BLaER1 (cell line): ENCODE measurements around the gene TBX15.

Experiments
- H3K27ac ChIP-seq: shearing (Covaris generic); formaldehyde crosslinking; 2 replicates; pipeline ENCODE4 v1.8.1; 2022
- H3K27me3 ChIP-seq: shearing (Covaris generic); formaldehyde crosslinking; 2 replicates; pipeline ENCODE4 v1.8.1; 2022
- H3K36me3 ChIP-seq: shearing (Covaris generic); formaldehyde crosslinking; 2 replicates; pipeline ENCODE4 v1.8.1; 2022
- H3K4me1 ChIP-seq: shearing (Covaris generic); formaldehyde crosslinking; 2 replicates; pipeline ENCODE4 v1.8.1; 2022
- H3K4me2 ChIP-seq: shearing (Covaris generic); formaldehyde crosslinking; 2 replicates; pipeline ENCODE4 v1.8.1; 2022
- H3K4me3 ChIP-seq: shearing (Covaris generic); formaldehyde crosslinking; 2 replicates; pipeline ENCODE4 v1.8.1; 2022
- H3K9ac ChIP-seq: shearing (Covaris generic); formaldehyde crosslinking; 2 replicates; pipeline ENCODE4 v1.8.1; 2022
- H3K9me3 ChIP-seq: shearing (Covaris generic); formaldehyde crosslinking; 2 replicates; pipeline ENCODE4 v1.8.1; 2022
- H4K20me1 ChIP-seq: shearing (Covaris generic); formaldehyde crosslinking; 2 replicates; pipeline ENCODE4 v1.8.1; 2022
- Cebpa-rat ChIP-seq: shearing (Covaris generic); IDR thresholded peaks from 2 replicates; pipeline ENCODE4 v1.8.1; 2022

The TBX15 gene

DNA sequence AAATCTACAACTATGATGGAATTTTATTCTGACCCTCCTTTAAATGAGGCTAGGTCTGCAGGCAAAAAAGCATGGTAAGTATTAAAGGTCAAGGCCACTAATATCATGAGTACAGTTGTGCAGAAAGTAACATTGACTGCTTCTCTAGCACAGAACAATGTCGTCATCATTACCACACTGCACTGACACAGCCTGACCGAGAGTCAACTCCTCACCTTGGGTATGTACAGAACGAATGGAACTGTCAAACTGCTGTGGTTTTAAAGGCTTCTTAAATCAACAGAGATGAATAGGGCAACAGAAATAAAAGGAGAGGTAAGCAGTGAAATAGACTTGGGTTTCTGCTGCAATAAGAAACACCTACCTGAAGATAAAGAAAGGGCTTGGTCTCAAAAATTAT lies 88.8 kb downstream of the TBX15 start:
- no peaks in the 10 kb centered on the region for H3K9me3 ChIP-seq
- no peak overlapping the region for H3K27ac ChIP-seq
- no peaks in the 10 kb centered on the region for H3K27me3 ChIP-seq
- no peak for TF ChIP-seq Cebpa-rat
- H3K4me3 ChIP-seq = no peak overlapping the region
- no peaks in the 10 kb centered on the region for H4K20me1 ChIP-seq
- H3K9ac ChIP-seq = no peak overlapping the region
- H3K4me2 ChIP-seq = no peak overlapping the region
- H3K36me3 ChIP-seq = no peaks in the 10 kb centered on the region
- no peaks in the 10 kb centered on the region for H3K4me1 ChIP-seq

DNA sequence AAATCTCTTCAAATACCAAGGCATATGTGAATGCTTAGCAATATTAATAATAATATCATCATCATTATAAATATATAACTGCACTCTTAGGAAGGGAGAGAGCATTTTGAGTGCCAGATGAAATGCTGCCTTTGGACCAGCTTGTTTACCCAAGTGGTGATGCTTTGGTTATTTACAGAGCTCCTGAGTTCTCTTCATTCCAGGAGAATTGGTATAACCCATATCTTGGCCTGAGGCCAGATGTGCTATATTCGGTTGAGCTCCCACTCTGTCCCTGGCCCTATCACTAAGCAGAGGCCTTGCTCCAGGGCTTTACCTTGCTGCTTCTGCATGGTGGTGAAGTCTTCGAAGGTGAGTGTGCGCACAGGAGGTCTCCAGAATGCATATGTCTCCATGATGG lies 89.4 kb downstream of the TBX15 start:
- H3K36me3 ChIP-seq = no peaks in the 10 kb centered on the region

DNA sequence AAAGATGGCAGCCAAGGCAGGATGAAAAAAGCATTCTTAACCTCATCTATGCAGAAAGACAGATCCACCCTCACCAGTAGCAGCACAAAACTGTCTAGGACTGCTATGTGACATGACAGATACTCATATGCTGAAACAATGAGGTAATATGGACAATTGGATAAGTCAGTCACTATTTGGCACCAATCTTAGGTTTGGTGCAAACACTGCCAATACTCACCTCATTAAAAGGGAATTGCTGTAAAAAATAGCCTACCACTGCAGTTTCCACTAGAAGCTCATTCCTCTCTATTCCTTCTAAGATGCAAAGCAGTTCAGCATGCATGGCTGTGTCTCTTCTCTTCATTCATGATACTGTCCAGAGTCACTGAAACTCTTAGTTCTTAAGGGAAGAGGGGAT lies 91.7 kb downstream of the TBX15 start:
- Histone ChIP-seq H3K9ac (no peak overlapping the region), H3K36me3 (no peaks in the 10 kb centered on the region), H3K4me2 (no peak overlapping the region), H3K4me3 (no peak overlapping the region), H3K4me1 (no peaks in the 10 kb centered on the region), H3K9me3 (no peaks in the 10 kb centered on the region), H4K20me1 (no peaks in the 10 kb centered on the region), H3K27me3 (no peaks in the 10 kb centered on the region), H3K27ac (no peak overlapping the region)
- no peak for TF ChIP-seq Cebpa-rat

More for the DNA sequence above, 89.4 kb downstream of the TBX15 start:
- Histone ChIP-seq H3K9ac (no peak overlapping the region), H4K20me1 (no peaks in the 10 kb centered on the region), H3K4me2 (no peak overlapping the region), H3K4me3 (no peak overlapping the region), H3K27me3 (no peaks in the 10 kb centered on the region), H3K27ac (no peak overlapping the region), H3K9me3 (no peaks in the 10 kb centered on the region), H3K4me1 (no peaks in the 10 kb centered on the region)
- TF ChIP-seq Cebpa-rat = no peak

DNA sequence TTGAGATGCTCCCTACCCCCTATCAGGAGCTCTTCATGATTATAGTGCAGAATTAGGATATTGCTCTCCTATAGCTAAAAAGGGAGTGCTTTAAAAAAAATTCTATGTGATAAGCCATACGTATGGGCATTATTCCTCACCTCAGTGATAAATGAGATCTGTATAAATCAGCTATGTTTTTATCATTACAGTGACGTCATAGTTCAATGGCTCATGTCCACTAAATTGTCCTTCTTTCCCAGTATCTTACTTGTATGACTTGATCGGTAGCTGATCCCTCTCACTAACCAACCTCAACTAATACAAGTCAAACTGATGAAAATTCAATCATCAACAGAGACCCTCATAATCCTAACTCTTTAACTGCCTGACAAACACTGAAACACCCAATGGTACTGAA lies 93.3 kb downstream of the TBX15 start:
- H3K9me3 ChIP-seq = no peaks in the 10 kb centered on the region
- no peak overlapping the region for H3K4me3 ChIP-seq
- H3K27ac ChIP-seq = no peak overlapping the region
- no peaks in the 10 kb centered on the region for H3K36me3 ChIP-seq
- no peak overlapping the region for H3K4me2 ChIP-seq
- H3K9ac ChIP-seq = no peak overlapping the region
- TF ChIP-seq Cebpa-rat = no peak
- H3K4me1 ChIP-seq = no peaks in the 10 kb centered on the region
- H3K27me3 ChIP-seq = no peaks in the 10 kb centered on the region
- H4K20me1 ChIP-seq = no peaks in the 10 kb centered on the region

GRCh38 chr1:118890851-118891384 lies 97.2 kb downstream of the TBX15 start:
- Histone ChIP-seq H3K4me1 (no peaks in the 10 kb centered on the region), H3K27ac (no peak overlapping the region), H3K36me3 (no peaks in the 10 kb centered on the region), H3K9ac (no peak overlapping the region), H3K27me3 (no peaks in the 10 kb centered on the region), H3K4me3 (no peak overlapping the region), H4K20me1 (no peaks in the 10 kb centered on the region), H3K9me3 (no peaks in the 10 kb centered on the region), H3K4me2 (no peak overlapping the region)
- TF ChIP-seq Cebpa-rat = no peak

GRCh38 chr1:118884946-118885345 lies 103.2 kb downstream of the TBX15 start:
- Histone ChIP-seq H3K4me3 (no peak overlapping the region), H3K27ac (no peak overlapping the region), H3K36me3 (no peaks in the 10 kb centered on the region), H3K9me3 (no peaks in the 10 kb centered on the region), H3K4me2 (no peak overlapping the region), H4K20me1 (no peaks in the 10 kb centered on the region), H3K4me1 (no peaks in the 10 kb centered on the region), H3K27me3 (no peaks in the 10 kb centered on the region), H3K9ac (no peak overlapping the region)
- TF ChIP-seq Cebpa-rat = no peak

GRCh38 chr1:118881751-118882150 lies 106.4 kb downstream of the TBX15 start:
- H3K36me3 ChIP-seq = no peaks in the 10 kb centered on the region
- no peak overlapping the region for H3K4me3 ChIP-seq
- no peaks in the 10 kb centered on the region for H4K20me1 ChIP-seq
- H3K9ac ChIP-seq = no peak overlapping the region
- no peak overlapping the region for H3K4me2 ChIP-seq
- TF ChIP-seq Cebpa-rat = no peak
- H3K27ac ChIP-seq = no peak overlapping the region
- no peaks in the 10 kb centered on the region for H3K9me3 ChIP-seq
- no peaks in the 10 kb centered on the region for H3K4me1 ChIP-seq
- H3K27me3 ChIP-seq = no peaks in the 10 kb centered on the region

- H3K9ac ChIP-seq = no peak overlapping the region
- H3K9me3 ChIP-seq = no peaks in the 10 kb centered on the region
- no peaks in the 10 kb centered on the region for H3K27me3 ChIP-seq
- H3K4me3 ChIP-seq = no peak overlapping the region
- no peaks in the 10 kb centered on the region for H4K20me1 ChIP-seq
- H3K4me2 ChIP-seq = no peak overlapping the region
- no peaks in the 10 kb centered on the region for H3K4me1 ChIP-seq
- no peaks in the 10 kb centered on the region for H3K36me3 ChIP-seq
- no peak overlapping the region for H3K27ac ChIP-seq
- TF ChIP-seq Cebpa-rat = no peak
Observed at GRCh38 chr1:118878661-118879060, 109.5 kb downstream of the TBX15 start.

DNA sequence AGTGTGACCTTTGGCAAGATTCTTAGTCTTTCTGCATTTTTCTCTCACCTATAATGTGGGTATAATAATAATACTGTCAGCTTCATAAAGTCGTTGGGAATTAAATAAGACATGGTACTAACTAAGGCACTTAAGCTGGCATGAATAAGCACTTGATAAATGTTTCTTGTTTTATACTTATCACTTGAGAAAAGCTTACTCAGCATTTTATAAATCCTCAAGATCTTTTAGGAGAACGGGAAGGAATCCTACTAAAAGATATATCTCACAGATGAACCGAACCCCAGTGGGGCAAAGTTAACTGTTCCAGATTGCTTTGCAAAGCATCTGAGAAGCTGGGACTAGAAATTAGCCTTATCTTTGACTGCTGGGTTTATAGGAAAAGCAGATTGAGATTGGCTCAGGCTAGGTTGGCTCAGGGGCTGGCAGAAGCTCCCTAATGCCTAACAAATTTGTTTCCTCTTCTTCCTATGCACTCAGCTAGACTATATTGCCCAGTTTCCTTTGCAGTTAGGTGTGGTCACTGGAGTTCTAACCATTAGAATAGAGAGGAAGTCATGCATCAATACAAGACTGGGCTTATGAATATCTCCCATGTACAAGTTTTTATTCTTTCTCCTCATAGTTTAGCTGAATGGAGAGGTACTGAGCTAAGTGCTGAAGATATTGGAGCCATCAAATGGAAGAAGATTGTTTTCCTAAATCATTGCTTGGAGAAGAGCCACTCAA lies 110.3 kb downstream of the TBX15 start:
- no peak overlapping the region for H3K27ac ChIP-seq
- H3K9ac ChIP-seq = no peak overlapping the region
- H4K20me1 ChIP-seq = no peaks in the 10 kb centered on the region
- TF ChIP-seq Cebpa-rat = no peak
- no peak overlapping the region for H3K4me3 ChIP-seq
- no peaks in the 10 kb centered on the region for H3K4me1 ChIP-seq
- H3K27me3 ChIP-seq = no peaks in the 10 kb centered on the region
- no peak overlapping the region for H3K4me2 ChIP-seq
- H3K36me3 ChIP-seq = no peaks in the 10 kb centered on the region
- H3K9me3 ChIP-seq = no peaks in the 10 kb centered on the region

DNA sequence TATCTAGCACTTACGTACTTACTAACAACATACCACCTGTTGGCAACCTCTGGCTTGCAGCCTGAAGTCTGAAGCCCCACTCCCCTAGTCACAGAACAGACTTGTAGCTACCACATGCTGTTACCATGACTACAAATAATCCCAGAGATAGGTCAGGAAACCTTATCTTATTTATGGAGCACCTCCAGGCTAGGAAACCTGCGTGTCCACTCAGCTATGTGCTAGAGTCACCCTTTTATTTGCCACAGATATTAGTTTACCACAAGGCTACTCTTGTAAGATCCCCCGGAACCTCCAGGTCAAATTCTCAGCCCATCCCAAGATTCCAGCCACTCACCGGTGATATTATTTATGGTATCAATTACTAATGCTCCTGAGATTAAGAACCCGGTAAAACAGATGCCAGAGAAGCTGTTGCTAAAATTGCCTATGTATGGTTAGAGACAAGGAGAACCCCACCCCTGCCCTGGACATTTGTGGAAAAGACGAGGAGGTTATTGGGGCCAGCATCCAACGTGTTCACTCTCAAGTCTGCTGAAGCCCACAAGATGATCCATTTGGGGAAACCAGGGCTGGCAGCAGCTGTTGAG lies 116.5 kb downstream of the TBX15 start:
- H3K4me1 ChIP-seq = no peaks in the 10 kb centered on the region
- no peak overlapping the region for H3K4me2 ChIP-seq
- no peaks in the 10 kb centered on the region for H3K9me3 ChIP-seq
- H3K27ac ChIP-seq = no peak overlapping the region
- TF ChIP-seq Cebpa-rat = no peak
- H4K20me1 ChIP-seq = no peaks in the 10 kb centered on the region
- H3K9ac ChIP-seq = no peak overlapping the region
- H3K27me3 ChIP-seq = no peaks in the 10 kb centered on the region
- H3K36me3 ChIP-seq = no peaks in the 10 kb centered on the region
- H3K4me3 ChIP-seq = no peak overlapping the region
